Tibial artery (tissue), 4 donors: ENCODE data around the gene MCC.

Source experiments
- DNase-seq, 2 donors: peaks; one replicate each; pipeline ENCODE4 v3.0.0-alpha.2; 2019
- H3K27ac ChIP-seq, 2 donors: fragments of 200-600 bp; sonication (generic) in 1 of 2; 1 replicate in 1 of 2; 2 replicates in 1 of 2; pipeline ENCODE4 v1.5.1; 2018 to 2019; ENCODE audit warnings: mild to moderate bottlenecking in 1 of 2
- H3K27me3 ChIP-seq, 2 donors: fragments of 200-600 bp; sonication (generic) in 1 of 2; one replicate each; pipeline versions ENCODE4 v1.5.1 to v1.6.0; 2016 to 2019
- H3K36me3 ChIP-seq, 3 donors: fragments of 200-600 bp; sonication (generic) in 2 of 3; one replicate each; pipeline ENCODE4 v1.5.1; 2016 to 2019; ENCODE audit warnings: mild to moderate bottlenecking in 2 of 3
- H3K4me1 ChIP-seq, 4 donors: fragments of 200-600 bp; sonication (generic) in 2 of 4; 1 replicate in 3 of 4; 2 replicates in 1 of 4; pipeline ENCODE4 v1.5.1; 2016 to 2019
- H3K4me3 ChIP-seq, 2 donors: fragments of 200-600 bp; sonication (generic) in 1 of 2; 1 replicate in 1 of 2; 2 replicates in 1 of 2; pipeline ENCODE4 v1.5.1; 2018 to 2019; ENCODE audit warnings: mild to moderate bottlenecking in 2 of 2
- H3K9me3 ChIP-seq, 3 donors: fragments of 200-600 bp; sonication (generic) in 1 of 3; one replicate each; pipeline ENCODE4 v1.5.1; 2016 to 2019
- CTCF ChIP-seq, 2 experiments: fragments of 200-600 bp in 1 of 2; fragments of 450-650 bp in 1 of 2; IDR thresholded peaks; one replicate each; pipeline ENCODE4 v1.5.1; 2017 to 2019; ENCODE audit warnings: antibody characterized with exemption in 2 of 2, mild to moderate bottlenecking in 1 of 2, moderate library complexity in 1 of 2
- intact Hi-C: fragments of 100-400 bp; cut with DNase I; formaldehyde crosslinking; loops from one replicate; pipeline ENCODE4 v1.15.0; 2023; ENCODE audit warnings: low total_unique reads

The MCC gene

GRCh38 chr5:113064806-113065205 lies 423.4 kb downstream of the MCC start:
- H3K36me3 ChIP-seq = peaks cover 0 to 47% (median 15%) of the 10 kb centered on the region in 3 donors
- no peak overlapping the region for H3K4me3 ChIP-seq
- no peaks in the 10 kb centered on the region for H3K9me3 ChIP-seq
- no peak for TF ChIP-seq CTCF (IDR thresholded peaks at IDR 0.05)
- no peak overlapping the region for H3K27ac ChIP-seq
- intact Hi-C loops = no loop called here
- DNase-seq = no peak
- H3K27me3 ChIP-seq = no peaks in the 10 kb centered on the region
- peaks cover 0 to 9% (median 0%) of the 10 kb centered on the region in 4 donors for H3K4me1 ChIP-seq

GRCh38 chr5:113063927-113064326 lies 424.3 kb downstream of the MCC start:
- H3K27ac ChIP-seq = no peak overlapping the region
- no peak for DNase-seq
- intact Hi-C loops = no loop called here
- no peaks in the 10 kb centered on the region for H3K9me3 ChIP-seq
- H3K27me3 ChIP-seq = no peaks in the 10 kb centered on the region
- no peak overlapping the region for H3K4me3 ChIP-seq
- H3K36me3 ChIP-seq = peaks cover 0 to 38% (median 15%) of the 10 kb centered on the region in 3 donors
- no peak for TF ChIP-seq CTCF (IDR thresholded peaks at IDR 0.05)
- peaks cover 0 to 9% (median 0%) of the 10 kb centered on the region in 4 donors for H3K4me1 ChIP-seq

- H3K9me3 ChIP-seq = no peaks in the 10 kb centered on the region
- intact Hi-C loops = no loop called here
- peaks cover 0 to 9% (median 0%) of the 10 kb centered on the region in 4 donors for H3K4me1 ChIP-seq
- TF ChIP-seq CTCF (IDR thresholded peaks at IDR 0.05) = no peak
- no peak overlapping the region for H3K4me3 ChIP-seq
- no peak overlapping the region for H3K27ac ChIP-seq
- no peaks in the 10 kb centered on the region for H3K27me3 ChIP-seq
- no peak for DNase-seq
- peaks cover 0 to 33% (median 15%) of the 10 kb centered on the region in 3 donors for H3K36me3 ChIP-seq
These were observed 425.3 kb downstream of the MCC start for GRCh38 chr5:113062869-113063508.

- DNase-seq = no peak
- no peaks in the 10 kb centered on the region for H3K27me3 ChIP-seq
These were observed 426.1 kb downstream of the MCC start for GRCh38 chr5:113061846-113062780.

More at GRCh38 chr5:113061846-113062780, 426.1 kb downstream of the MCC start:
- Histone ChIP-seq H3K4me3 (no peak overlapping the region), H3K36me3 (peaks cover 0 to 27% (median 15%) of the 10 kb centered on the region in 3 donors), H3K4me1 (peaks cover 0 to 9% (median 0%) of the 10 kb centered on the region in 4 donors), H3K27ac (no peak overlapping the region), H3K9me3 (no peaks in the 10 kb centered on the region)
- no peak for TF ChIP-seq CTCF (IDR thresholded peaks at IDR 0.05)
- intact Hi-C loops = no loop called here
